NCI-H1048 (cell line): ENCODE results near the gene VPS36.
"Not testable (repeated sequence)": the region's sequence is repeated elsewhere in the genome, so short reads cannot be mapped to it uniquely, and the experiment has no call there.

Experiments
- DNase-seq: peaks from one replicate; lab custom pipeline; 2025; lab: John Stamatoyannopoulos, UW

The VPS36 gene

DNA sequence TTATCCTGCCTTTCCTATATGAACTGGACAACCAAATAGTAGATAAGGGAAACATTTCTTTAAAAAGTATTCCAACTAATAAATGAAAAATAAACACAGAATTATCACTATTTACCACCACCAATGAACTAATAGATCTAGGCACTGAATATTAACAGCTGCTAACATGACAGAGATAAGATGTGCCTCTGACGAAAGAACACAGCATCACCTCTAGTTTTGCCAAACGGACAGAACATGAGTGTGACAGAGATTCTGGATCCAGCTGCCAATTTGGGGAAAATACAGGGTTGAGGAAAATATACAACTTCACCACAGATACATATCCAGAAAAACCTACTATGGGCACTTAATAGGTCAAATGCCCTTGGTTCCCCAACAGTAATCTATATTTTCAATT, 18.0 kb downstream of the VPS36 start:
- DNase-seq, result no peak

DNA sequence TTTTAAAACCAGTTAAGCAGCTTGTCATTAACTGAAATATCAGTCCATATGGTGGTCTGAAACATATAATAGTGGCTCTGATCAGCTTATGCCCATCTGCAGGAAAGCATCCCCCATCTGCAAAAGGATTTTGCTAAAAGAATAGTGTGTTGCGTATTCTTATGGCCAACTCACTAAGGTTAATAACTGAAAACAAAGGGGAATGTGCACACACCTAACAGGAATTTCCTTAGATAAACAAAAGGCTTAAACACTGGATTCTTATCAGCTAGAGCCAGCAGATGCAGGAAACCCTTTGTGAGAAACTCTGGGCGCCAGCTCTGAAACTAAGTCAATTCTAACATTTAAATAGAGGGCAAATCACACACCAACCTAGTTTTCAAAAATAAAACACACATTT, 22.1 kb downstream of the VPS36 start:
- no peak for DNase-seq

DNA sequence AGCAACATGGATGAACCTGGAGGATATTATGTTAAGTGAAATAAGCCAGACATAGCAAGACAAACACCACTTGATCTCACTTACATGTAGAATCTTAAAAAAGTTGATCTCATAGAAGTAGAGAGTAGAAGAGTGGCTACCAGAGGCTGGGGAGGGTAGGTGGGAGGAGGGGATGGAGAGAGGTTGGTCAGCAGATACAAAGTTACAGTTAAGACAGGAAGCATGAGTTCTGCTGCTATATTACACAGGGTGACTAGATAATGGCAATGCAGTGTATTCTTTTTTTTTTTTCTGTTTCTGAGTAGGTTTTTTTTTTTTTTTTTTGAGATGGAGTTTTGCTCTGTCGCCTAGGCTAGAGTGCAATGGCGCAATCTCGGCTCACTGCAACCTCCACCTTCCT, 29.2 kb downstream of the VPS36 start:
- no peak for DNase-seq

DNA sequence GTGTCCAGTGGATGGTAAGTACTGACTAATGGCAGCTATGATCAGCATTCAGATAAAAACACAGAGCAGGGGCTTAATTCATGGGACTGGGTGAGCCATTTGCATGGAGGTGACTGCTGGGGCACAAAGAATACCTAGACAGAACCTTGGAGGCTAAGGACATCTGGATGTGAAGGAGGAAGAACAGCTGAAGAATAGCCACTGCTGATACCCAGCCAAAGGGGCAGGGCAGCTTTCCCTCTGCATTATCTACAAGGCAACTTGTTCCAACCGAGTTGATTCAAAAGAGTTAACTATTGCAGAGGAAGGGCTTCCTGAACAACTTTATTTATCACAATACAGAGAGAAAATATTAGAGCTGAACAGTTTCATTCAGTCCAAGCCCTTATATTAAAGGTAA, 31.4 kb downstream of the VPS36 start:
- no peak for DNase-seq

DNA sequence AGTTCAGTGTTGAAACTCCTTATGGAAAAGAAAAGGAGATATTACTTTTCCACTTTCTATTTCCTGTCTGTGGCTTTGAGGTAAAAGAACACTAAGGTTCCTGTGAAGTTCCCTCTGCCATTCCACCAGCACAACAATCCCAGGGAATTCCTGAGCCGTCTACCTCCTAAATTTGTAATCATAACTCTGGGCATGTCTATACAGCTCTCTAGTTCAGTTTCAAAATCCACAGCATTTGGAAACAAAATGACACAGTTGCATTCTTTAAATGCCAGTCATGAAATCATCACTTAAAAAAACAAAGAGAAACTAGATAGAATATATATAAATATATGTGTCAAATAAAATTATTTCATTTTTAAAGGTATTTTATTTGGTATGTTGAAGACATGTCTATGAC, 35.5 kb downstream of the VPS36 start:
- DNase-seq, result no peak

DNA sequence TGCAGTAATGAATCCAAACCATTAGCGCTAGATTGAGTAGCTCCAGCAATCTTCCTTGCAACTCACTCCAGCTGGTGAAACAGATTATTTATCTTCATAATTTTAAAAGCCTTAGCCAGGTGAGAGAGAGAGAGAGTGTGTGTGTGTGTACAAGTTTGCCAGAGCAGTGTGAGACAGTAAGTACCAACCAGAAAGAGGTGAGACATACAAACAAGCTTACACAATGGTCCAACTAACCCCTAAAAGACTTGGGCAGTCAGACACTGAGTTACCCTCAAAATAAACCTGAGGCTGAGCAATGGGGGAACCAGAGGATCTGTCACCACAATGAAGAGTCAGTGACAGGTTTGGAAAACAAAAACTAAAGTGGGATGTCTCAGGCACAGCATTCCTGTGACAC, 36.4 kb downstream of the VPS36 start:
- DNase-seq, result no peak

DNA sequence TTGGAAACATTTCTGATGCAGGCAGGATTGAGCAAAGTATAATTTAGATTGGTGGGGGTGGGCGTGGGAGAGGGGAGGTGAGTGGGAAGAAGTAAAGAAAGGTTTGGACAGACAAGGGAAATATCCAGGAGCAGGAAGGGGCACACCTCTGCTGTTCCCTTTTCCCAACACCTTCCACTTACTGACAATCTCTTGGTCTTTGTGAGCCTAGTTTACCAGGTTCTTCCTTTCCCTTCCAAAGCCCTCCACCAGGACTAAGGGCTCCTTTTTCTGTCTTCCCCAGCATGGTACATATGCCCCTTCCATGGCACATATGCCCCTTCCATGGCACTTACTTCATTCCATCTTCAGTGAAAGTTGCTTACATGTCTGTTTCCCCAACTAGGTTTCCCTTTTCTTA, 38.3 kb downstream of the VPS36 start:
- DNase-seq, result no peak

DNA sequence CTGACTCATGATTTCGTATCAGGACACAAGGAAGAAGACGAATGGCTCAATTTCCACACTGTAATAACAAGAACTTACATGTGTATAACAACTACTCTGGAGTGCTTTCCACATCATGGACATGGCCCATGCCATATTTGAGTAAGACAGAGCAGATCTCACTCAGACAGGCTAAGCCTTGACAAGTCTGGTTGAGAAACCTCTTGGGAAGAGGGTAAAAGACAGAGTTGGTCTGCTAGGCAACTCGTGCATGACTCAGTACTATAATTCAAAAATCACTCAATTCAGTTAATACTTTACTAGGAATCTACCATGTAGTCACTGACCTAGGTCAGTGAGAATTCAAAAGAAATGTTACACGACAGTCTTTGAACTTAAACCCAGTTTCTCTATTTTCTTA, 38.8 kb downstream of the VPS36 start:
- DNase-seq, result no peak

DNA sequence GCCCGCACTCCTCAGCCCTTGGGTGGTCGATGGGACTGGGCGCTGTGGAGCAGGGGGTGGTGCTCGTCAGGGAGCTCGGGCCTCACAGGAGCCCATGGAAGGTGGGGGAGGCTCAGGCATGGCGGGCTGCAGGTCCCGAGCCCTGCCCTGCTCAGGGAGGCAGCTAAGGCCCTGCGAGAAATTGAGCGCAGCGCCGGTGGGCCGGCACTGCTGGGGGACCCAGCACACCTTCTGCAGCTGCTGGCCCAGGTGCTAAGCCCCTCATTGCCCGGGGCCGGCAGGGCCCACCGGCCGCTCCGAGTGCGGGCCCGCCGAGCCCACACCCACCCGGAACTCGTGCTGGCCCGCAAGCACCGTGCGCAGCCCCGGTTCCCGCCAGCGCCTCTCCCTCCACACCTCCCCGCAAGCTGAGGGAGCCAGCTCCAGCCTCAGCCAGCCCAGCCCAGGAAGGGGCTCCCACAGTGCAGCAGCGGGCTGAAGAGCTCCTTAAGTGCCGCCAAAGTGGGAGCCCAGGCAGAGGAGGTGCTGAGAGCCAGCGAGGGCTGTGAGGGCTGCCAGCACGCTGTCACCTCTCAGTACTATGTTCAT, 42.3 kb downstream of the VPS36 start:
- DNase-seq, result not testable (repeated sequence)

DNA sequence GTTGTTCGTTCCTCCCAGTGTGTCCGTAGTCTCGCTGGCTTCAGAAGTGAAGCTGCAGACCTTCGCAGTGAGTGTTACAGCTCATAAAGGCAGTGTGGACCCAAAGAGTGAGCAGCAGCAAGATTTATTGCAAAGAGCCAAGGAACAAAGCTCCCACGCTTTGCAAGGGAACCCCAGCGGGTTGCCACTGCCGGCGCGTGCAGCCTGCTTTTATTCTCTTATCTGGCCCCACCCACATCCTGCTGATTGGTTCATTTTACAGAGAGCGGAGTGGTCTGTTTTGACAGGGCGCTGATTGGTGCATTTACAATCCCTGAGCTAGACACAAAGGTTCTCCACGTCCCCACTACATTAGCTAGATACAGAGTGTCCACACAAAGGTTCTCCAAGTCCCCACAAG, 43.0 kb downstream of the VPS36 start:
- not testable (repeated sequence) for DNase-seq

DNA sequence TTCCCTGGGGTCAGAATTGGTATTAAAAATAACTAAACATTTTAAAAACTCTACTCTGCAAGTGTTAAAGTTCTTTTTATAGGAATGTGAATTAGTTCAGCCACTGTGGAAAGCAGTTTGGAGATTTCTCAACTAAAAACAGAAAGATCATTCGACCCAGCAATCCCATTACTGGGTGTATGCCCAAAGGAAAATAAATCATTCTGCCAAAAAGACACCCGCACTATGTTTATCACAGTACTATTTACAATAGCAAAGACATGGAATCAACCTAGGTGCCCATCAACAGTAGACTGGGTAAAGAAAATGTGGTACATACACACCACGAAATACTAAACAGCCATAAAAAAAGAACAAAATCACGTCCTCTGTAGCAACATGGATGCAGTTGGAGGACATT, 43.8 kb downstream of the VPS36 start:
- no peak for DNase-seq

DNA sequence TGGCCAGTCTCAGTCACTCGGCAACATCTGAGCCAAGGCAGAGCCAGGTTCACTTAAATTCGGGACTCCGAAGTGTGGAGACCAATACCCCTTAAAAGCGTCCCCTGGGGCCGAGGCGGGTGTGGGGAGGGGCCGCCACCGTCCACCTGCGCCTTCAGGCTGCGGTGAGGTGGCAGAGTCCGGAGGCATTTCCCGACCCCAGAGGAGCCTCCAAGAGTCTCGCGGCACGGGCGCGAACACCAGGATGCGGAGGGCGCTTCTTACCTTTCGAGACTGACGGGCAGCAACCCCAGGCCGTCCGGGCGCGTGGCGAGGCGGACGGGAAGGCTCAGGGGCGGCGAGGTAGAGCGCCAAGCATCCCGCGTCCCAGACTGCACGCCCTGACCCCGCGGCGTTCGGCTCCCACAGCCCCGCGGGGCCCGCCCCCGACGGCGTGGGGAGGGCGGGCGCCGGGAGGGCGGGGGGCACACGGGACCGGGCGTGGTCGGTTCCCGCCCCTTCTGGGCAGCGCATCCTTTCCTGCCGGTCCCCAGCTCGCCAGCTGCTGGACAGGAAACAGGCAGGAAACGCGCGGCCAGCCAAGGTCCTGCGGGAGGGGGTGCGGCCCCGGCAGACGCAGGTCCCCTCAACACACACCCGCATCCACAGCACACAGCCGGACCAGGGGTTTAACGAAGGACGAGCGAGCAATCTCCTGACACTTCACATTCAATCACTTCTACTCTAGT, 44.5 kb downstream of the VPS36 start, which contains the start of gene THSD1:
Gene THSD1, minus strand, starts transcription at position 406 of the 728 bp plus-strand sequence. CDS start 3,572 bp downstream, outside the sequence.
- no peak for DNase-seq

DNA sequence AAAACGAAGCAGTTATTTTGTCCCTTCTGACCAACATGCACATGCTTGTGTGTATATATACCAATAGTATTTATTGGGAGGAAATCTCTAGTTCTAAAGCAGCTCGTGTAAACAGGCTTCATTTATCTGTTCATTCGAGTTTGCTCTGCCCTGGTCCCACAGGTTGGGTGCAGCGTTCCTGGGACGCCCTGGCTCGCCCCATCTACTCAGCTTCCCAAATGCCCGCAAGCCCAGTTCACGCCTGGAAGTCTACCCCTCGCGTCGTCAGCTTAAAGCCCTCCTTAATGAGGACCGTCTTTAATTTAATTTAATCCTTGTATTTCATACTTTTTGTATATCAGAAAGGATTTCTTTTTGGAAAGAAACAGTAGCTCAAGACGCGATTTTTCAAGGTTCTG, 45.1 kb downstream of the VPS36 start:
- DNase-seq, result no peak

DNA sequence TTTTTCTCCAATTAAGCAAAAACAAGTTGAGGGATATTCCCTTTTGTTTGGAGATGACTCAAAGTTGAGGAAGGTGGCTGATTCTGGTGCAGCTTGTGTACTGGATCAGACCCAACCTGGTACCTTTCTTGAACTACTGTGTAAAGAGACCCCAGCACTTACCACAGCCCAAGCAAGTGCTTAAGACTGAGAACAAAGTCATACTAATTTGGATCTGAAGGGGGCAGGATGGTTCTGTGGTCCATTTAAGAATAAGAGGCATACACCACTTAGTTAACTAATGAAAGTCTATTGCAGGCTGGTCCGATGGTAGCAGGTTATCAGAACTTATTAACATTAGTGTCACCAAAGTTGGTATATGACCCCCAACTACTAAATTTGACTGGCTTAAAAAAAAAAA, 50.7 kb downstream of the VPS36 start:
- no peak for DNase-seq

DNA sequence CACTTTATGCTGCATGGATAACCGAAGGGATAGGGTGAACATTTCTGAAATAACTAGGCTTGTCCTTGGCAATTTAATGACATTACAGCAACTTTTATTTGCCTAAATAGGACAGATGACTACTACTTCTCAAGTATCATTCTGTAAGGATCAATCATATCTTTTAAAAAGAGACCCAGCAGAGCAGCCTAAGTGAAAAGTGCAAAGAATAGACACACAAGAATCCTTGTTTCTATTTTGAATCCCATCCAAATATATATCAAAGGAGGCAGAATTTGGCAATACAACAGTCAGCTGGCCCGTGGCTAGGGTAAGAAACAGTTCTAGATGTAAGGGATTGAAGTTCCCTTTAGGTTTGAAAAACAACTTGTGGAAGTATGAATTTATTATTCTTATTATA, 51.4 kb downstream of the VPS36 start:
- no peak for DNase-seq

DNA sequence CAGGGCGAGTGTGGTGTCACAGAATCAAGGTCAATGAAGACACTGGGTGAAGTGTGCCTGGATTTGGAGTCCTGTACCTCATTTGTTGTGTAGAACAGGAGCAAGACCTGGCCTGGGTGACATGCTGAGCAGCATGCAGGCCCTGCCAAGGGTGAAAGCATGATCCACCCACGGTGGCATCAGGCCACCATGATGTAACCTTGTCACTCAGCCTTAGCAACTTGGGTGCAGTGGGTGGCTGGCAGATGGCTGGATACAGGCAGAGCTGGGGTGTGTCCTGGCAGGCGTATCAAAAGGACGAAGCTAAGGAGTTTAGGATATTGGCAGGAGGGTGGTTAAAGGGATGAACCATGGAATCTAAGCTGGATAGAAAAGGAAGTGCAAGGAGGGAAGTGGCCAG, 54.7 kb downstream of the VPS36 start:
- no peak for DNase-seq

DNA sequence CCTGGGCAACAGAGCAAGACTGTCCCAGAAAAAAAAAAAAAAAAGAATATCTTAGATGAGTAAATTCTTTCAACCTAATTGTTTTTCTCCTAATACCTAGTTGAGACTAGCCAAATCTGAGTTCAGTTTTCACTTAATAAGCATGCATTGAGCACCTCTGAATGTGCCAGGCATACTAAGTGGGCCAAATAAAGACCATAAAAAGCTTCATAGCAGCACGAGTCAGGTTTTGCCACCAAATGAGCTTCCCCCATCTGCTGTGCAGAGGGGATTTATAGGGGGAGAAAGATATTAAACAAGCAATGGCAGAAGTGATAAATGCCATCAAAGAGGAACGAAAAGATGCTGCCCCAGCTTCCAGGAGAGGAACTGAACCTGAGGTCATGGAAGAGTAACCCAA, 55.8 kb downstream of the VPS36 start:
- DNase-seq, result no peak

DNA sequence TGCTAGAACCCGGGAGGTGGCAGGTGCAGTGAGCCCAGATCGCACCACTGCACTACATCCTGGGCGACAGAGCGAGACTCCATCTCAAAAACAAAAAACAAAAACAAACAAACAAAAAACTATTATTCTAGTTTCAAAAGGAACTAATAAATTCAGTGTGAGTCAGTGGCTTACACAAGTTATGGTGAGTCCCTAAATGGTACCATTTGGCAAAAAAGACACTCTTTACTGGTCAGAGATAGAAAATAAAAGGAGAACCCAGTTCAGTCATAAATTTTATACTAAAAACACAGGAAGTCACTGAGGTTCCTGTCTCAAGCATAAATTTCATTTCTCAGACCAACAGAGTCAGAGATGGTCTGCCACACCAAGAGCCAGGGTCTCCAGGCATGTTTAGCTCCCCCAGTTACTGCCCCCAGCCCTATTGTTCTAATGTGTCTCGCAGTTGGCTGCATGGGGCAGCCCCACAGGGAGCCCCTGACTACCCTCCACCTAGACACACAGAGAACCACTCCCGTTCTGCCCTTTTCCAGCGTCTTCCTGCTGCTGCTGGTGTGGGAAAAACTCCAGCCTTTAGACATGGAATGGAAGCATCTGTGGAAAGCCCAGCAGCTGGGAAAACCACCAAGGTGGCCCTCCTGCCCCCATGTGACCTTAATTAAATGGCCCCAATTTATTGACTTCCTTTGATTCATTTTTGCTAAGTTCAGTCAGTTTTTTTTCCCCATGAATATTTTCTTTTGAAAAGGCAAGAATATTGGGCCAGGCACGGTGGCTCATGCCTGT, 56.7 kb downstream of the VPS36 start:
- no peak for DNase-seq

DNA sequence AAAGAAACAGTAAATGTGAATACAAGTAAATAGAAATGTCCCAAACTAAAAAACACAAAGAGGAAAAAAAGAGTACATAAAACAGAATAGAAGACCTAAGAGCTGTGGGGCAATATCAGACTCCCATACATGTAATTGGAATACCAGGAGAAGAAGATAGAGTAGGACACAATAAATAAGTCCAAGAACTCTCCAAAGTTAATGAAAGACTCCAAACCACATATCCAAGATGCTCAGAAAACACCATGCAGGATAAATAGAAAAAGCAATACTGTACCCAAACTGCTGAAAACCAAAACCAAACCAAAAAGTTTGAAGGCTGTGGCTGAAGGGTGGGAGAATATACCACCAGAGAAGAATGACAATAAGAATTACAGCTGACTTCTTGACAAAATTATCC, 62.7 kb downstream of the VPS36 start:
- DNase-seq, result no peak

DNA sequence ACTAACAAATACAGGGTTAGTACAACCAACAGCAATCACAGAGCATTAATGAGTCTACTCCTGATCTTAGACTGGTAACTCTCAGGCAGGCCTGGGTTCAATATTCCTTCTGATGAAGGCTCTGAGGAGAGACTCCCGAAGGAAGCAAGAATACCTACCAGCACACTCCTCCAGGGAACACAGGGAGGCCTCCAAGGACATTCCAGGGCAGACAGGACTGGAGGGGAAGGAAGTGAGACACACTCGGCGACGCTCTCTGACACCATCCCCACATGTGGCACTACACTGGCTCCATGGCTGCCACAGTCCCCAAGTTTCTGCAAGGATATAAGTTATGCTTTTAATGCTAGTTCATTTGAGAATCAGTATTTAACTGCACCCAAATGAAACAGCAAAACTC, 64.6 kb downstream of the VPS36 start:
- DNase-seq, result no peak

DNA sequence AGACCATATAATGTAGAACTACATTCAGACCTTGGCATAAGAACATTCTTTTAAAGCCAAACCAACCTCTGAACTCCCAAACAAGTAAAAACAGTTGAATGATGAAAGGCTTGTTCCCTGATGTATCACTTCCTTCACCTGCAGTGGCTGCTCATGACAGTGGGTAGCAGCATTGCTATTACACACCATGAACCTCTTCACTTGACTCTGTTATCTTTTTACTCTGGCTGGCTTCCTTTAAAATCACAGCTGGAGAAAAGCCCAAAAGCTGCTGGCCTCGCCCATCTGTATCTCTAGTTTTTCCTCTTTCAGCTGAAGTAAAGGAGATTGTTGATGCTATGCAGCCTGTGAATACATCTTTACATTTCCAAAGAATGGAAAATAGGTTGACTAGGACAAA, 67.1 kb downstream of the VPS36 start:
- DNase-seq, result no peak

DNA sequence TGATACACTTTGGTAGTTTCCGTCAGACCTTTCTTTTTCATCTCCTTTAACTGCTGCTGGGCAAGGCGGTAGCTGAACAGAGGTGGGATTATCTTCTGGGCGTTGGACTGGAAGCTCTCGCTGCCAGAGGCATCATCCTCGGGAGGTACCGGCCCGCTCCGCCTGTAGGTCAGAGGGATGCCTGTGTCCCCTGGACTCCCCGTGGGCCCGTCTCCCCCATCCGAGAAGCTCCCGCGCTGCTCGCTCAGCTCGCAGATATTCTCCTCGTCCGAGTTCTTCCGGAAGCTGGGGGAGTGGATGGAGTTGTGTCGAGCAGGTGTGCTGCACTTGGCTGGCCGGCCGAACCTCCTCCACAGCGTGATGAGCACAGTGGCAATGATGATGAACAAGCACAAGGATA, 72.1 kb downstream of the VPS36 start:
- DNase-seq, result no peak

DNA sequence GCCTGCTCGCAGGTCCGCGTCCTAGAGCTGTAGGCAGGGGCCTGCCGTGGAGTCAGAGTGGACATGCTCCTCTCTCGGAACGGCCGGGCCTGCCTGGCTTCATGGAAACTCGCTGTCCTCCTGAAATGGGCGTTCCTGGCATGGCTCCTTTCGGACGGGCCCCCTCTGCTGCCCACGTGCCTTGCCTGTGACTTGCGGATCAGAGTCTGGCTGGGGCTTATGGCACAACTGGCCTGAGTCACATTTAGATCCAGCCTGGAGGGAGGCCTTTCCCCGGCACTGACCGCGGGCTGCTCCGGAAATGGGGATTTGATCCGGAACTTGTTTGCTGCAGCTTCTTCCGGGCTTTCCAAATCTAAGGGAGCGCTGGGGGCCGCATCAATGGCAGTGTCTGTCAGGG, 72.5 kb downstream of the VPS36 start:
- no peak for DNase-seq
